Activated naive CD4-positive, alpha-beta T cell treated with anti-CD3 and anti-CD28 coated beads, Interleukin-2, amount 50 U/mL, for 72 hours (primary cell): Measurements from ENCODE around the gene TBX6. TPM values are rescaled to one million over a fixed set of nuclear protein-coding genes. Genes with fewer than 3 reads are reported as not detected.

Experiments used
- ATAC-seq, 2 donors: fragments of 150-1000 bp; cut with Tn5 transposase; 2 replicates each; pipeline ENCODE4 v1.10.0; 2021; ENCODE audit warnings: mild to moderate bottlenecking in 2 of 2, moderate library complexity in 2 of 2
- DNase-seq, 2 donors: peaks; one replicate each; pipeline ENCODE4 v3.0.0; 2021 to 2022; ENCODE audit warnings: low spot score in 2 of 2
- H3K27ac Mint-ChIP-seq, 2 donors: one replicate each; pipeline ENCODE4 v1.8.0; 2022; ENCODE audit warnings: mild to moderate bottlenecking in 2 of 2, mixed read lengths in 2 of 2
- H3K36me3 Mint-ChIP-seq, 2 donors: one replicate each; pipeline ENCODE4 v1.8.0; 2022; ENCODE audit warnings: mixed read lengths in 2 of 2
- H3K9me3 Mint-ChIP-seq, 2 donors: one replicate each; pipeline ENCODE4 v1.8.0; 2022; ENCODE audit warnings: mixed read lengths in 2 of 2
- total RNA-seq, 2 donors: library from RNA; stranded (reverse); gene quantifications; one replicate each; pipeline ENCODE4 v1.2.3, GENCODE V29; 2022

The TBX6 gene
- total RNA-seq, 2 donors from 2014 or later: 3.9 to 5.7 TPM

DNA sequence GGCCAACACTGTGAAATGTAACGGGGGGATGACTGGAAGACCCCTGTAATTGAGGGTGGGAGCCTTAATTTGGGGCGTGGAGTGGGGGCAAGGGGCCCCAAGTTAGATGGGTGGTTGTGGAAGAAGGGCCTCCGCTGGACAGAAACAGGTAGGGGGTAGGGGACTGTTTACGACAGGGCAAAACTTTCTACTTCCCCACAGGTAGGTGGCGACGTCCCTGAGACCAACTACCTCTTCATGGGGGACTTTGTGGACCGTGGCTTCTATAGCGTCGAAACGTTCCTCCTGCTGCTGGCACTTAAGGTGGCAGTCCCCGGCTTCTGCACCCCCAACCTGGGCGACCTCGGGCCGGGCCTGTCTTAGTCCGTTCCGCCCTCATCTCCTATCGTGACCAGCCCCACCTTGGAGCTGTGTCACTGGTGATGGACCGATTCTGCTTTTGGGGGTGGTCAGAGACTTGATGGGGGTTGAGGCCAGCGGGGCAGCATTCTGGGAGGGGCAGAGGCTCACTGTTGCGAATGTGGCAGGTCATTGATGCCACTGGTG, 9.1 kb downstream of the TBX6 start:
- Mint-ChIP-seq H3K9me3 (no peaks in the 10 kb centered on the region), H3K27ac (peak overlapping the region; percentile 40 to 79), H3K36me3 (peaks cover 12 to 16% of the 10 kb centered on the region in 2 donors)
- no peak for DNase-seq
- no peak for ATAC-seq

DNA sequence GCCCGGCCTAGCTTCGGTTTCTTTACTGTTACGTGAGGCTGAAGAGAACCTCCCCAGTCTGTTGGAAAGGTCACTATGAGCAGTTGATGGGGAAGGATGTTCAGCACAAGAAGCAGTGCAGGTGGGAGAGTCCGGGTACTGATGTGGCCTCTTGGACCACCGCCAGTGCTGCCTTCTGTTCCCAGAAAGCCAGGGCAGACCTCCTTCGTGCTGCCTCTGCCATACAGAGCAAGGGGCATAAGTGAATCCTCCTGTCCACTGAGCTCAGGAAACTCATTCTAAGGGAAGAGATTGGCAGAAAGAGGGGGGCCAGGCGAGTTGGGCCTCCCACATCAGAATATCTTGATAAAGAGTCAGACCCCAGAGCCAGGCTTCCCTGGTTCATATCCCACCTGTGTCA, 12.2 kb downstream of the TBX6 start:
- Mint-ChIP-seq H3K36me3 (peaks cover 27 to 33% of the 10 kb centered on the region in 2 donors), H3K9me3 (no peaks in the 10 kb centered on the region), H3K27ac (no peak overlapping the region)
- DNase-seq: no peak
- ATAC-seq: no peak

- ATAC-seq: no peak
- Mint-ChIP-seq H3K27ac (no peak overlapping the region), H3K36me3 (peaks cover 27 to 33% of the 10 kb centered on the region in 2 donors), H3K9me3 (no peaks in the 10 kb centered on the region)
- DNase-seq: no peak
Observed at GRCh38 chr16:30078744-30079143, 13.0 kb downstream of the TBX6 start.

- Mint-ChIP-seq H3K9me3 (no peaks in the 10 kb centered on the region), H3K27ac (peak overlapping the region; percentile 23 to 91)
- DNase-seq: no peak
Observed at GRCh38 chr16:30077656-30078055, 14.1 kb downstream of the TBX6 start.

GRCh38 chr16:30076276-30076791, 15.4 kb downstream of the TBX6 start:
- ATAC-seq: peak; percentile 9 to 10
- Mint-ChIP-seq H3K27ac (peak overlapping the region; percentile 91 to 97), H3K9me3 (no peaks in the 10 kb centered on the region), H3K36me3 (peaks cover 26 to 27% of the 10 kb centered on the region in 2 donors)
- DNase-seq: no peak

More at GRCh38 chr16:30077656-30078055, 14.1 kb downstream of the TBX6 start:
- H3K36me3 Mint-ChIP-seq: peaks cover 27 to 33% of the 10 kb centered on the region in 2 donors
- ATAC-seq: peak in 1 of 2 donors; percentile 15

DNA sequence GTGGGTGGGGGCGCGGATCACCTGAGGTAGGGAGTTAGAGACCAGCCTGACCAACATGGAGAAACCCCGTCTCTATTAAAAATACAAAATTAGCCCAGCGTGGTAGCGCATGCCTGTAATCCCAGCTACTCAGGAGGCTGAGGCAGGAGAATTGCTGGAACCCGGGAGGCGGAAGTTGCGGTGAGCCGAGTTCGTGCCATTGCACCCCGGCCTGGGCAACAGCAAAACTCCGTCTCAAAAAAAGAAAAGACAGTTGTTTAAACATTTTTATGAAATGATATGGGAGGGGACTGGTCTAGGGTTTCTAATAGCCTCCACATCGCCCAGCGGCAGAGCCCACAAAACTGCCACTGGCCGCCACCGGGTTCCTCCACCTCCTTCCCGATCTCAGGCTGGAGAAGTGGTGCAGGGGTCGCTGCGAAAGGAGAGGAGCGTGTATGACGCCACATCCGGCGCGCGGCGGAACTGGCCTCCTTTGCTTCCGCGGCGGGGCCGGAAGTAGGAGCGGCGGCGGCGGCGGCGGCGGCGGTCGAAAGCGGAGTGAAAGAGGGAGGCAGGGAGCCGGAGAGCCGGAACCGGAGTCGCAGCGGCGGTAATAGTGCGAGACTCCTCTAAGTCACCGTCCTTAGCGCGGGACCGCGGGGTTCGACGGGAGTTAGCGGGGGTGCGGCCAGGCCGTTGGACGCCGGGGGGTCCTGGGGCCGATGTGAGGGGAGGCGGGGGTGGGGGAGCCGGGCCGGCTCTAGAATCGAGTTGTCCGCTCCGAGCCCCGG, 16.0 kb downstream of the TBX6 start, which contains the start of gene PPP4C:
Gene PPP4C, plus strand, starts transcription at position 492 of the 773 bp plus-strand sequence. CDS start 384 bp downstream, outside the sequence.
- peak within 1 kb of the TSS; percentile 91 to 97 for H3K27ac Mint-ChIP-seq
- peaks cover 26 to 27% of the 10 kb centered on the region in 2 donors for H3K36me3 Mint-ChIP-seq
- ATAC-seq (peak; percentile 91 to 93), DNase-seq (peak; percentile 90 to 92)
- no peaks in the 10 kb centered on the region for H3K9me3 Mint-ChIP-seq

DNA sequence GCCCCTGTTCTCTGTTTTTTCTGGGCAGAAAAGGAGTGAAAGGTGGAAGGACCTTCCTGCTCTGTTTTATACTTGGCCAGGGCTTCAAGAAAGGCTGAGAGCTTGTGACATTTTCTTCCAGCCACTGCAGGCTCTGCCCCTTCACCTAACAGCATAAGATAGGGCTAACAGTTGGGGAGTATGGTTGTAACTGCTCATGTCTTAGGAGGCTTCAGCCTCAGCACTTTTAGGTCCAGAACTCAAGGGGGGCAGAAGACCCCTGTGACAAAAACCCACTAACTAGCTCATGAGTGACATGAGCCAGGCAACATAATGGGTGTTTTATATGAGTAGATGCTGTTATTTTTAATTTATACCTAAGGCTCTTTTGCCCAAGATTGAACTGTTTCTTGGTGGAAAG, 21.2 kb downstream of the TBX6 start:
- Mint-ChIP-seq H3K36me3 (peaks cover 34 to 45% of the 10 kb centered on the region in 2 donors), H3K9me3 (no peaks in the 10 kb centered on the region), H3K27ac (peak overlapping the region in 1 of 2 donors; percentile 65)
- DNase-seq (no peak), ATAC-seq (no peak)

DNA sequence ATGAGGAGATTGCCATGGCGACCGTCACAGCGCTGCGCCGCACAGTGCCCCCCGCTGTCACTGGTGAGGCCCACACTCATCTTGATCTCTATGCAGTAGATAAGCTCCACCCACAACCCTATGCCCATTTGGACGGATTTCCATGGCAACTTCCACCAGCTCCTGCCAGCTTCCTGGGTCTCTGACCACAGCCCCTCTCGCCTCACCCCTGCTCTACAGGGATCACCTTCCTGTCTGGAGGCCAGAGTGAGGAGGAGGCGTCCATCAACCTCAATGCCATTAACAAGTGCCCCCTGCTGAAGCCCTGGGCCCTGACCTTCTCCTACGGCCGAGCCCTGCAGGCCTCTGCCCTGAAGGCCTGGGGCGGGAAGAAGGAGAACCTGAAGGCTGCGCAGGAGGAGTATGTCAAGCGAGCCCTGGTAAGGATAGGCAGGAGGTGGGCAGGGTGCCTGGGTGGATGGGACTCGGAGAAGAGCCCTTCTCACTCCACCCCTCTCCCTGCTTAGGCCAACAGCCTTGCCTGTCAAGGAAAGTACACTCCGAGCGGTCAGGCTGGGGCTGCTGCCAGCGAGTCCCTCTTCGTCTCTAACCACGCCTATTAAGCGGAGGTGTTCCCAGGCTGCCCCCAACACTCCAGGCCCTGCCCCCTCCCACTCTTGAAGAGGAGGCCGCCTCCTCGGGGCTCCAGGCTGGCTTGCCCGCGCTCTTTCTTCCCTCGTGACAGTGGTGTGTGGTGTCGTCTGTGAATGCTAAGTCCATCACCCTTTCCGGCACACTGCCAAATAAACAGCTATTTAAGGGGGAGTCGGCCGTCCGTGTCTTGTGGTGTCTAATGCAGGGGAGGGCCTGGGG, 21.9 kb downstream of the TBX6 start:
- peaks cover 38 to 50% of the 10 kb centered on the region in 2 donors for H3K36me3 Mint-ChIP-seq
- no peak for ATAC-seq
- H3K9me3 Mint-ChIP-seq: no peaks in the 10 kb centered on the region
- H3K27ac Mint-ChIP-seq: peak overlapping the region; percentile 41 to 85
- DNase-seq: no peak

DNA sequence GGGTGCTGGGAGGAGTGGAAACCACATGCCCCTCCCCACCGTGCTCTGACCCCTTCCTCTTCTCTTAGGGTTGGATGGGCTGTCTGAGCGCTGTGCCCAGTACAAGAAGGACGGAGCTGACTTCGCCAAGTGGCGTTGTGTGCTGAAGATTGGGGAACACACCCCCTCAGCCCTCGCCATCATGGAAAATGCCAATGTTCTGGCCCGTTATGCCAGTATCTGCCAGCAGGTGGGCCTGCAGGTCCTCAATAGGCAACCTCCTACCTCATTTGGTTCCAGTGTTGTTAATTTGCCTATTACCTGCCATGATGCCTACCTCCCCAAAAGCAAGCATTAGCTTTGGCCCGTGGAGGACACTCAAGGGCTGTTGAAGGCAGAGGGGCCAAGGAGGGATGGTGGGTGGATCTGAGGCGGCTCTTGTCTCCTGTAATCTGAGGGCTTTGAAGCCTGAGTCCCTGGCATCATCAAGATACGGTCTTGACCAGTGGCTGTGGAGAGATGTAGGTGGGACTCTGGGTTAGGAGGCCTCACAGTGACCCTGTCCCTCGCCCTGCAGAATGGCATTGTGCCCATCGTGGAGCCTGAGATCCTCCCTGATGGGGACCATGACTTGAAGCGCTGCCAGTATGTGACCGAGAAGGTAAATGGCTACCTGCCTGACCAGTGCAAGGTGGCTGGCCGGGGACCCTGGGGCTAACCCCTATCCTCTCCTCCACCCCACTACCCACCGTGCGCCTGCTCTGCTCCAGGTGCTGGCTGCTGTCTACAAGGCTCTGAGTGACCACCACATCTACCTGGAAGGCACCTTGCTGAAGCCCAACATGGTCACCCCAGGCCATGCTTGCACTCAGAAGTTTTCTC, 22.7 kb downstream of the TBX6 start:
- Mint-ChIP-seq H3K27ac (peak overlapping the region; percentile 41 to 85), H3K9me3 (no peaks in the 10 kb centered on the region), H3K36me3 (peaks cover 46 to 55% of the 10 kb centered on the region in 2 donors)
- ATAC-seq (no peak), DNase-seq (peak in 1 of 2 donors; percentile 54)

GRCh38 chr16:30068333-30068732, 23.4 kb downstream of the TBX6 start:
- no peaks in the 10 kb centered on the region for H3K9me3 Mint-ChIP-seq
- ATAC-seq (no peak), DNase-seq (no peak)
- H3K27ac Mint-ChIP-seq: peak overlapping the region; percentile 20 to 91
- H3K36me3 Mint-ChIP-seq: peaks cover 49 to 58% of the 10 kb centered on the region in 2 donors

GRCh38 chr16:30067584-30067916, 24.2 kb downstream of the TBX6 start:
- Mint-ChIP-seq H3K27ac (peak overlapping the region; percentile 92 to 98), H3K36me3 (peaks cover 49 to 58% of the 10 kb centered on the region in 2 donors), H3K9me3 (no peaks in the 10 kb centered on the region)
- ATAC-seq: no peak
- no peak for DNase-seq

DNA sequence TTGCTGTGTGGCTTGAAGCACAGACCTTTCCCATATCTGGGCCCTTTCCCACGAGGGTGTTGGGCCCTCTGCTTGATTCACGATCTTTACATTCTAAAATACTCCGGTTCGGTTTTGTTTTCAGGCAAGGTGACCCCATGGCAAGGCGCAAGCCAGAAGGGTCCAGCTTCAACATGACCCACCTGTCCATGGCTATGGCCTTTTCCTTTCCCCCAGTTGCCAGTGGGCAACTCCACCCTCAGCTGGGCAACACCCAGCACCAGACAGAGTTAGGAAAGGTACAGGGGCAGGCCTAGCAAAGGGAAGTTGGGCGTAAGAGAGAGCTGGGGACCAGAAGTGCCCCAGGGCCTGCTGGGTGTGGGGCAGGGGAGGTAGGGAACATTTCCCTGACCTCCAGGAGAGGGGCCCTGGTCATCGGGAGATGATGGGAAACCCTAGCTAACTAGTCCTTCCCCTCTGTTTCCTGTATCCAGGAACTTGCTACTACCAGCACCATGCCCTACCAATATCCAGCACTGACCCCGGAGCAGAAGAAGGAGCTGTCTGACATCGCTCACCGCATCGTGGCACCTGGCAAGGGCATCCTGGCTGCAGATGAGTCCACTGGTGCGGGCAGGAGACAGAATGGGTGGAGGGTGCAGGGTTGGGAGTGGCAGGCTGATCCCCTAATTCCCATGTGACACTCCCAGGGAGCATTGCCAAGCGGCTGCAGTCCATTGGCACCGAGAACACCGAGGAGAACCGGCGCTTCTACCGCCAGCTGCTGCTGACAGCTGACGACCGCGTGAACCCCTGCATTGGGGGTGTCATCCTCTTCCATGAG, 24.8 kb downstream of the TBX6 start:
- peaks cover 49 to 58% of the 10 kb centered on the region in 2 donors for H3K36me3 Mint-ChIP-seq
- peak overlapping the region; percentile 92 to 98 for H3K27ac Mint-ChIP-seq
- ATAC-seq: no peak
- no peaks in the 10 kb centered on the region for H3K9me3 Mint-ChIP-seq
- no peak for DNase-seq

DNA sequence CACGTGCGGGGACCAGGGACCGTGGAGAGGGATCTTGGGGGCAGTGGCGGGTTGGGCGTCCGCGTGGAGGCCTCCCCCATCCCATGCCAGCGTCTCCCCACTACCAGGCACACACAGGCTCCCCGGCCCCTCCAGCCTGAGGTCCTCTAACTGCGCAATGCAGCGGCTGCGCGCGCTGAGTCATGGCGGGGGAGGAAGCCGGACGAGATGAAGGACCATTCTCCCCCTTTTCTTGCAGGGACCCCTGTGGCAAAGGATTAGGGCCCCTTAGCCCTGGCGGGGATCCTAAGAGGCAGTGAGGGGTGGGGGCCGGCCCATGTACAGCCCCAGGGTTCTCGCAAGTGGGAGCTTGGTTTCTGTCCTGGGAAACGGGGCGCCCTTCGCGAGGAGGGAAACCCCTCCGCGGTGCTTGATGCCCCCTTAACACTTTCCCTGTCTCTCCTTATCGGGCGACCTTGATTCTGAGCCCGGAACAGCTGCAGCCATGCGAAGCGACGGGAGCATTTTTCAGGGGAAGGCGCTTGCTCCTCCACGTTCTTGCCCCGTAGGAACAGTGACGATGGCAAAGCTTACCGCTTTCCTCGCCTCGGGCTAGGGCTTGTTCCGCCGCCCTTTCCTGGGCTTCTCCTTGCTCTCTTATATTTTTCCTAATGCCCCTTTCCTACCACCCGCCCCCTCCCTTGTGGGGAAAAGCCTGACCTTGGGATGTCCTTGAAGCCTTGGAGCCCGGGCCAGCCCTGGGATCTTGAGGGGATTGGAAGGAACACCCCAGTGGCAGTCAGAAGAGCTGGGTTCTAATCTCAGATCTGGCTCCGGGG, 25.6 kb downstream of the TBX6 start:
- ATAC-seq (peak in 1 of 2 donors; percentile 0), DNase-seq (peak; percentile 34 to 61)
- Mint-ChIP-seq H3K27ac (peak overlapping the region; percentile 92 to 98), H3K36me3 (peaks cover 49 to 58% of the 10 kb centered on the region in 2 donors), H3K9me3 (no peaks in the 10 kb centered on the region)

GRCh38 chr16:30065102-30065942, 26.4 kb downstream of the TBX6 start, which contains the start of gene ALDOA:
Gene ALDOA, plus strand, starts transcription at chr16:30065760. Its CDS starts 1,138 bp downstream, at chr16:30066898.
- Mint-ChIP-seq H3K36me3 (peaks cover 47 to 55% of the 10 kb centered on the region in 2 donors), H3K27ac (peak within 1 kb of the TSS; percentile 92 to 98), H3K9me3 (no peaks in the 10 kb centered on the region)
- peak; percentile 96 to 99 for DNase-seq
- peak; percentile 87 to 90 for ATAC-seq
